WERI-Rb-1 (cell line): Measurements from ENCODE around the gene ARHGAP19.
A peak's percentile ranks its signal among the peaks of the same experiment; 100 is the strongest.

Experiments used
- DNase-seq: peaks from one replicate; pipeline ENCODE4 v3.0.0-alpha.2; 2020
- H3K27ac ChIP-seq: fragments of 250-450 bp; sonication (Bioruptor Pico); 2 replicates; pipeline ENCODE4 v1.5.1; 2020; ENCODE audit warnings: mild to moderate bottlenecking, moderate library complexity
- H3K27me3 ChIP-seq: fragments of 250-450 bp; sonication (Bioruptor Pico); 2 replicates; pipeline ENCODE4 v1.5.1; 2021; ENCODE audit warnings: mild to moderate bottlenecking, low read depth, moderate library complexity; ENCODE audit not compliant: insufficient read depth, severe bottlenecking
- H3K36me3 ChIP-seq: fragments of 250-450 bp; sonication (Bioruptor Pico); 2 replicates; pipeline ENCODE4 v1.5.1; 2020; ENCODE audit warnings: mild to moderate bottlenecking, moderate library complexity
- H3K4me3 ChIP-seq: 2 replicates; pipeline ENCODE4 v1.5.1; 2011; ENCODE audit warnings: low read depth, mild to moderate bottlenecking, control low read depth, low read length
- H3K9me3 ChIP-seq: fragments of 250-450 bp; sonication (Bioruptor Pico); 2 replicates; pipeline ENCODE4 v1.5.1; 2021; ENCODE audit warnings: mild to moderate bottlenecking, moderate library complexity; ENCODE audit not compliant: severe bottlenecking
- CTCF ChIP-seq: IDR thresholded peaks from 2 replicates; pipeline ENCODE4 v1.5.1; 2011; ENCODE audit warnings: low read depth, mild to moderate bottlenecking, control low read depth, inconsistent platforms, low read length

Gene ARHGAP19

GRCh38 chr10:97319671-97320479, 27.4 kb upstream of the ARHGAP19 start:
- 0 out of 2 replicates have a peak, but pooled peaks have one; percentile 0 for TF ChIP-seq CTCF
- Histone ChIP-seq H3K9me3 (no peaks in the 10 kb centered on the region), H3K4me3 (peak overlapping the region; percentile 46), H3K36me3 (no peaks in the 10 kb centered on the region; the same call in 1 of the 2 replicates), H3K27me3 (no peaks in the 10 kb centered on the region), H3K27ac (no peak overlapping the region)
- peak; percentile 61 for DNase-seq

- DNase-seq, result peak; percentile 88
Measured at GRCh38 chr10:97318772-97319651, 26.6 kb upstream of the ARHGAP19 start, which contains the start of gene FRAT1. Gene FRAT1 (plus strand): TSS chr10:97319271. CDS start chr10:97319454, 183 bp downstream.

GRCh38 chr10:97314671-97315070, 22.2 kb upstream of the ARHGAP19 start:
- no peak for TF ChIP-seq CTCF
- Histone ChIP-seq H3K4me3 (no peak overlapping the region), H3K36me3 (no peaks in the 10 kb centered on the region; the same call in 1 of the 2 replicates), H3K27ac (no peak overlapping the region), H3K27me3 (no peaks in the 10 kb centered on the region), H3K9me3 (no peaks in the 10 kb centered on the region)
- no peak for DNase-seq

More at GRCh38 chr10:97318772-97319651, 26.6 kb upstream of the ARHGAP19 start, which contains the start of gene FRAT1:
- Histone ChIP-seq H3K27ac (peak within 1 kb of the TSS; percentile 100), H3K4me3 (peak within 1 kb of the TSS; percentile 46), H3K27me3 (no peaks in the 10 kb centered on the region), H3K36me3 (no peaks in the 10 kb centered on the region; the same call in 1 of the 2 replicates), H3K9me3 (no peaks in the 10 kb centered on the region)
- TF ChIP-seq CTCF, result no peak

- DNase-seq, result no peak
- no peak for TF ChIP-seq CTCF
- H3K27me3 ChIP-seq, result no peaks in the 10 kb centered on the region
- no peak overlapping the region for H3K4me3 ChIP-seq
- H3K9me3 ChIP-seq, result no peaks in the 10 kb centered on the region
- H3K27ac ChIP-seq, result no peak overlapping the region
- H3K36me3 ChIP-seq, result no peaks in the 10 kb centered on the region
Measured at GRCh38 chr10:97312897-97313296, 20.5 kb upstream of the ARHGAP19 start.

- no peak for TF ChIP-seq CTCF
- Histone ChIP-seq H3K9me3 (no peaks in the 10 kb centered on the region), H3K4me3 (no peak overlapping the region), H3K36me3 (no peaks in the 10 kb centered on the region), H3K27me3 (no peaks in the 10 kb centered on the region), H3K27ac (no peak overlapping the region)
- DNase-seq, result no peak
Measured at GRCh38 chr10:97311111-97311626, 18.7 kb upstream of the ARHGAP19 start.
